PC-9 (cell line): ENCODE data around the gene PTGES.

Experiments
- CTCF ChIP-seq: fragments of 200-600 bp; sonication (generic); conservative IDR thresholded peaks from 2 replicates; pipeline ENCODE4 v1.6.1; 2017; ENCODE audit warnings: mixed run types, antibody characterized with exemption, mild to moderate bottlenecking, moderate library complexity
- EZH2 ChIP-seq: fragments of 200-600 bp; sonication (generic); IDR thresholded peaks from 2 replicates; pipeline ENCODE4 v1.8.0; 2017; ENCODE audit warnings: antibody characterized with exemption, low read depth

- TF ChIP-seq EZH2 (no peak), CTCF (no peak)
These were observed 24.3 kb upstream of the PTGES start for GRCh38 chr9:129776938-129777768.
